Stimulated activated naive B cell treated with anti-CD40 and anti-IgM and Interleukin-4, amounts not matched to agents 10 μg/mL and 1 μg/mL and 100 μg/mL, for 72 hours (primary cell): ENCODE results near the gene PIGP.
A peak's percentile ranks its signal among the peaks of the same experiment; 100 is the strongest.
"Not testable (repeated sequence)": the region's sequence is repeated elsewhere in the genome, so short reads cannot be mapped to it uniquely, and the experiment has no call there.

ENCODE experiments used
- ATAC-seq, 2 donors: fragments of 150-1000 bp; cut with Tn5 transposase; replicated peaks; 2 replicates each; pipeline ENCODE4 v1.10.0; 2021; ENCODE audit warnings: moderate library complexity in 1 of 2
- DNase-seq: peaks from one replicate; pipeline ENCODE4 v3.0.0; 2021
- H3K27ac Mint-ChIP-seq: one replicate; pipeline ENCODE4 v1.8.0; 2022; ENCODE audit warnings: mild to moderate bottlenecking, mixed read lengths
- H3K27me3 Mint-ChIP-seq, 2 donors: one replicate each; pipeline ENCODE4 v1.8.0; 2022; ENCODE audit warnings: mixed read lengths in 2 of 2
- H3K36me3 Mint-ChIP-seq, 2 donors: one replicate each; pipeline ENCODE4 v1.8.0; 2022; ENCODE audit warnings: mixed read lengths in 2 of 2, mild to moderate bottlenecking in 1 of 2
- H3K4me1 Mint-ChIP-seq, 2 donors: one replicate each; pipeline ENCODE4 v1.8.0; 2022; ENCODE audit warnings: mixed read lengths in 2 of 2, mild to moderate bottlenecking in 1 of 2
- H3K4me3 Mint-ChIP-seq, 2 donors: one replicate each; pipeline ENCODE4 v1.8.0; 2022; ENCODE audit warnings: mild to moderate bottlenecking in 2 of 2, mixed read lengths in 2 of 2, moderate library complexity in 1 of 2
- H3K9me3 Mint-ChIP-seq, 2 donors: one replicate each; pipeline ENCODE4 v1.8.0; 2022; ENCODE audit warnings: mixed read lengths in 2 of 2, mild to moderate bottlenecking in 1 of 2

The PIGP gene

GRCh38 chr21:37045149-37045548 lies 27.7 kb downstream of the PIGP start:
- Mint-ChIP-seq H3K27ac (no peak overlapping the region), H3K36me3 (no peaks in the 10 kb centered on the region), H3K4me1 (peaks cover 8 to 12% of the 10 kb centered on the region in 2 donors), H3K27me3 (peaks cover 13 to 22% of the 10 kb centered on the region in 2 donors), H3K9me3 (no peaks in the 10 kb centered on the region), H3K4me3 (no peak overlapping the region)
- DNase-seq: no peak
- ATAC-seq: peak; percentile 63 to 69

- H3K4me3 Mint-ChIP-seq: no peak overlapping the region
- no peak for ATAC-seq
- no peaks in the 10 kb centered on the region for H3K36me3 Mint-ChIP-seq
- peaks cover 8 to 12% of the 10 kb centered on the region in 2 donors for H3K4me1 Mint-ChIP-seq
- H3K9me3 Mint-ChIP-seq: no peaks in the 10 kb centered on the region
- H3K27ac Mint-ChIP-seq: no peak overlapping the region
- no peak for DNase-seq
- peaks cover 13 to 17% of the 10 kb centered on the region in 2 donors for H3K27me3 Mint-ChIP-seq
These were observed 28.2 kb downstream of the PIGP start for GRCh38 chr21:37044643-37045042.

GRCh38 chr21:37043818-37044217 lies 29.1 kb downstream of the PIGP start:
- no peak overlapping the region for H3K27ac Mint-ChIP-seq
- no peak overlapping the region for H3K4me3 Mint-ChIP-seq
- no peaks in the 10 kb centered on the region for H3K9me3 Mint-ChIP-seq
- no peak for ATAC-seq
- H3K4me1 Mint-ChIP-seq: peaks cover 8 to 12% of the 10 kb centered on the region in 2 donors
- DNase-seq: no peak
- H3K27me3 Mint-ChIP-seq: peaks cover 13 to 16% of the 10 kb centered on the region in 2 donors
- no peaks in the 10 kb centered on the region for H3K36me3 Mint-ChIP-seq

- Mint-ChIP-seq H3K36me3 (no peaks in the 10 kb centered on the region), H3K27ac (no peak overlapping the region), H3K27me3 (peaks cover 7 to 12% of the 10 kb centered on the region in 2 donors), H3K9me3 (no peaks in the 10 kb centered on the region), H3K4me3 (no peak overlapping the region), H3K4me1 (peaks cover 8 to 12% of the 10 kb centered on the region in 2 donors)
- ATAC-seq: no peak
- no peak for DNase-seq
These were observed 31.1 kb downstream of the PIGP start for GRCh38 chr21:37041706-37042271.

DNA sequence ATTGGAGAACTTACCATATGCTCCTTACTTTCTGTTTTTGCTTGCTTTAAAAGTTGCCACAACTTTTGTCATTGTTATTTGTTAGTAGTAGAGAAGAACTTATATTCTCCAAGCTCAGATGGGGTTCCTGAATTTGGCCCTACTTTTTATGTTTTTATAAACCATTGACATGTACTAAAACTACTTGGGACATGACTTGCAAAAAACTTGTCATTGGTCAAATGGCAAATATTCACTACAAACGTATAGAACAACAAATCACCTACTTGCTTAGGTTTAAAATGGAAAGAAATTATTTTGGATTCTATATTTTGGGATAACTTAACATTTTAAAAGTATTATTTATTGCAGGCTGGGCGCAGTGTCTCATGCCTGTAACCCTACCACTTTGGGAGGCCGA lies 32.7 kb downstream of the PIGP start:
- peaks cover 0 to 5% of the 10 kb centered on the region in 2 donors for H3K27me3 Mint-ChIP-seq
- H3K36me3 Mint-ChIP-seq: no peaks in the 10 kb centered on the region
- DNase-seq (no peak), ATAC-seq (no peak)
- H3K9me3 Mint-ChIP-seq: no peaks in the 10 kb centered on the region
- H3K4me3 Mint-ChIP-seq: no peak overlapping the region
- peaks cover 6 to 8% of the 10 kb centered on the region in 2 donors for H3K4me1 Mint-ChIP-seq
- no peak overlapping the region for H3K27ac Mint-ChIP-seq

DNA sequence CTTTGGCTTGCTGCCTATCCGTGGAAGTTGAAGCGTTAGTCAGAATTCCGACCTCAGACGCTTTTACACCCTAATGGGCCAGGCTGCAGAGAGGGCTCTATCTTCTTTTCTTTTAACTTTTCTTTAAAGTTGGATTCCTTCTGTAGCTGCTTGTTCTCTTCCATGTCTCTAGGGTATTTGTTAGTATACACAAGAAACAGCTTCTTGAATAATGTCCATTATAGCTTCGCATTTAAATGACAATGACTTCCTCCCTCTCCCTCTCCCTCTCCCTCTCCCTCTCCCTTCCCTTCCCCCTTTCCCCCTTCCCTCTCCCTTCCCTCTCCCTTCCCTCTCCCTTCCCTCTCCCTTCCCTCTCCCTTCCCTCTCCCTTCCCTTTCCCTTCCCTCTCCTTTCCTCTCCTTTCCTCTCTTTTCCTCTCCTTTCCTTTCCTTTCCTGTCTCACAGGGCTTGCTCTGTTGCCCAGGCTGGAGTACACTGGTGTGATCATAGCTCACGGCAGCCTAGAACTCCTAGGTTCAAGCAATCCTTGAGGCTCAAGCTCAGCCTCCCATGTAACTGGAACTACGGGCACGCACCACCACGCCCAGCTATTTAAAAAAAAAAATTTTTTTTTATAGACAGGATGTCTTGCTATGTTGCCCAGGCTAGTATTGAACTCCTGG lies 33.3 kb downstream of the PIGP start:
- H3K27ac Mint-ChIP-seq: no peak overlapping the region
- no peak overlapping the region for H3K4me3 Mint-ChIP-seq
- H3K36me3 Mint-ChIP-seq: no peaks in the 10 kb centered on the region
- ATAC-seq: no peak
- peaks cover 0 to 1% of the 10 kb centered on the region in 2 donors for H3K4me1 Mint-ChIP-seq
- peaks cover 0 to 5% of the 10 kb centered on the region in 2 donors for H3K27me3 Mint-ChIP-seq
- H3K9me3 Mint-ChIP-seq: no peaks in the 10 kb centered on the region
- DNase-seq: no peak

- no peak for ATAC-seq
These were observed 36.7 kb downstream of the PIGP start for GRCh38 chr21:37036177-37036576.

GRCh38 chr21:37034394-37034793 lies 38.5 kb downstream of the PIGP start:
- not testable (repeated sequence) for H3K27me3 Mint-ChIP-seq, H3K4me1 Mint-ChIP-seq, H3K36me3 Mint-ChIP-seq, ATAC-seq, DNase-seq, H3K4me3 Mint-ChIP-seq, H3K9me3 Mint-ChIP-seq, H3K27ac Mint-ChIP-seq

More at GRCh38 chr21:37036177-37036576, 36.7 kb downstream of the PIGP start:
- no peaks in the 10 kb centered on the region for H3K4me1 Mint-ChIP-seq
- no peaks in the 10 kb centered on the region for H3K27me3 Mint-ChIP-seq
- H3K36me3 Mint-ChIP-seq: no peaks in the 10 kb centered on the region
- H3K4me3 Mint-ChIP-seq: no peak overlapping the region
- H3K27ac Mint-ChIP-seq: no peak overlapping the region
- H3K9me3 Mint-ChIP-seq: no peaks in the 10 kb centered on the region
- DNase-seq: no peak

- Mint-ChIP-seq H3K4me1 (no peaks in the 10 kb centered on the region), H3K36me3 (no peaks in the 10 kb centered on the region), H3K27ac (no peak overlapping the region), H3K9me3 (no peaks in the 10 kb centered on the region), H3K27me3 (no peaks in the 10 kb centered on the region), H3K4me3 (no peak overlapping the region)
- DNase-seq: no peak
- ATAC-seq: peak; percentile 41 to 53
These were observed 39.9 kb downstream of the PIGP start for GRCh38 chr21:37032877-37033471.

DNA sequence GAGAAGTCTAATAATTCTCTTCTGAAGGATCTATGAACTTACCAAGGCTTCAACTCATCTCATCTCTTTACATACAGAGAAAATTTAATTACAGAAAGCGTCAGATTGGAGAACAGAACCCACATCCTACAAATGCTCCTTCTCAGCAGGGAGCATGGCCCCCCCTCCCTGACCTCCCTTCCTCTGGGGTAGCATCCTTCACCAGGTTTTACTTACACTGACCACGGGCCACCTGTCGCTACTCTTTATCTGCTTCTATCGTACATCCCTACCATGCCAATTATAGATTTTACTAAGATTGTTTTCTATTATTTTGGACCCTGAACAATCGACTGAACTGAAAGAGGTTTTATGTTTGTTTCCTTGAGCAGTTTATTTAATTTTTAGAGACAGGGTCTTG lies 40.6 kb downstream of the PIGP start:
- H3K4me3 Mint-ChIP-seq: no peak overlapping the region
- no peak overlapping the region for H3K27ac Mint-ChIP-seq
- H3K9me3 Mint-ChIP-seq: no peaks in the 10 kb centered on the region

GRCh38 chr21:37030864-37031263 lies 42.0 kb downstream of the PIGP start:
- DNase-seq: no peak
- ATAC-seq: no peak
- peaks cover 5 to 6% of the 10 kb centered on the region in 2 donors for H3K27me3 Mint-ChIP-seq
- H3K27ac Mint-ChIP-seq: no peak overlapping the region
- no peaks in the 10 kb centered on the region for H3K4me1 Mint-ChIP-seq
- H3K4me3 Mint-ChIP-seq: no peak overlapping the region
- H3K36me3 Mint-ChIP-seq: no peaks in the 10 kb centered on the region
- H3K9me3 Mint-ChIP-seq: no peaks in the 10 kb centered on the region

More for the DNA sequence above, 40.6 kb downstream of the PIGP start:
- DNase-seq (no peak), ATAC-seq (no peak)
- Mint-ChIP-seq H3K4me1 (no peaks in the 10 kb centered on the region), H3K36me3 (no peaks in the 10 kb centered on the region), H3K27me3 (no peaks in the 10 kb centered on the region)

- H3K9me3 Mint-ChIP-seq: peaks cover under 1% of the 10 kb centered on the region in 2 donors
- H3K27ac Mint-ChIP-seq: no peak overlapping the region
- H3K4me1 Mint-ChIP-seq: no peaks in the 10 kb centered on the region
- no peaks in the 10 kb centered on the region for H3K36me3 Mint-ChIP-seq
- H3K27me3 Mint-ChIP-seq: peaks cover 5 to 6% of the 10 kb centered on the region in 2 donors
- no peak for ATAC-seq
- H3K4me3 Mint-ChIP-seq: no peak overlapping the region
- no peak for DNase-seq
These were observed 44.3 kb downstream of the PIGP start for GRCh38 chr21:37028570-37028969.

- peaks cover 4 to 5% of the 10 kb centered on the region in 2 donors for H3K9me3 Mint-ChIP-seq
- H3K27me3 Mint-ChIP-seq: peaks cover 5 to 6% of the 10 kb centered on the region in 2 donors
- H3K27ac Mint-ChIP-seq: no peak overlapping the region
- peaks cover 0 to 2% of the 10 kb centered on the region in 2 donors for H3K36me3 Mint-ChIP-seq
- no peak for ATAC-seq
- no peaks in the 10 kb centered on the region for H3K4me1 Mint-ChIP-seq
- no peak overlapping the region for H3K4me3 Mint-ChIP-seq
- no peak for DNase-seq
These were observed 46.4 kb downstream of the PIGP start for GRCh38 chr21:37026499-37026898.

DNA sequence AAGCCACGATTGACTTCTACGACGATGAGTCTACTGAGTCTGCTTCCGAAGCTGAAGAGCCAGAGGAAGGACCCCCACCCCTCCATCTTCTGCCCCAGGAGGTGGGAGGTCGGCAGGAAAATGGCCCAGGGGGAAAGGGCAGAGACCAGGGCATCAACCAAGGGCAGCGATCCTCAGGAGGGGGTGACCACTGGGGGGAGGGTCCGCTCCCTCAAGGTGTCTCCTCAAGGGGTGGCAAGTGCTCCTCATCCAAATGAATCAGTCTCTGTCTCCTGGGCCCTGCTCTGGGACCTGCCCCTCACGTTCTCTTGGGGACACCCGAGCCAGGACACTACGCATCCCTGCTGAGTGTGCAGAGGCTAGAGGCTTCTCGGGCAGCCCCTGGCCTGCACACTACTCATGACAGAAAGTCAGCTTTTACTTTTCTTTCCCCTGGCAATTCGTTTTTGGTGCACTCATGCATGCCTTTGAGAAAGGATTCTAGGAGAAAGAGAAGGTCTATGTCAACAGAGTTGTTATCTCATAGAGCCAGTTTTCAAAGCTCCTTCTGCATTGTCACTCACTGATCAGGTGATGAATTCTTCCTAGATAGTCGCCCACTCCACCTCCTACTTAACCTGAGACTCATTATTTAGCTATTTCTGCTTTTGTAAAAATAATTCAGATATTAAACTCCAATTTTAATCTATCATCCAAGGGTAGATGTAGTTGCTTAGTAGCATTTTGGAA lies 54.8 kb downstream of the PIGP start:
- no peaks in the 10 kb centered on the region for H3K9me3 Mint-ChIP-seq
- no peaks in the 10 kb centered on the region for H3K4me1 Mint-ChIP-seq
- H3K36me3 Mint-ChIP-seq: no peaks in the 10 kb centered on the region
- ATAC-seq (no peak), DNase-seq (no peak)
- peaks cover 10 to 11% of the 10 kb centered on the region in 2 donors for H3K27me3 Mint-ChIP-seq
- no peak overlapping the region for H3K27ac Mint-ChIP-seq
- no peak overlapping the region for H3K4me3 Mint-ChIP-seq
